ENCODE measurements around the gene BEGAIN. TPM values are rescaled to one million over a fixed set of nuclear protein-coding genes. Genes with fewer than 3 reads are reported as not detected.

Gene BEGAIN
- total and polyA plus RNA-seq, 9 of the 15 experiments (the other 6 are each of a cell fraction or from before 2014, with no cell fraction given): 0.07 to 0.68 (median 0.55) TPM; not detected in 3

GRCh38 chr14:100556140-100556475 lies 31.1 kb downstream of the BEGAIN start:
- TF ChIP-seq TCF3 (CRISPR knock-in tag; IDR thresholded peaks at IDR 0.05) (peak; percentile 18; the same call in 1 of the 2 replicates), ZNF165 (CRISPR knock-in tag; IDR thresholded peaks at IDR 0.05; ENCODE audit: borderline replicate concordance) (no peak)
- in situ Hi-C loops (cut with MboI): no loop called here

DNA sequence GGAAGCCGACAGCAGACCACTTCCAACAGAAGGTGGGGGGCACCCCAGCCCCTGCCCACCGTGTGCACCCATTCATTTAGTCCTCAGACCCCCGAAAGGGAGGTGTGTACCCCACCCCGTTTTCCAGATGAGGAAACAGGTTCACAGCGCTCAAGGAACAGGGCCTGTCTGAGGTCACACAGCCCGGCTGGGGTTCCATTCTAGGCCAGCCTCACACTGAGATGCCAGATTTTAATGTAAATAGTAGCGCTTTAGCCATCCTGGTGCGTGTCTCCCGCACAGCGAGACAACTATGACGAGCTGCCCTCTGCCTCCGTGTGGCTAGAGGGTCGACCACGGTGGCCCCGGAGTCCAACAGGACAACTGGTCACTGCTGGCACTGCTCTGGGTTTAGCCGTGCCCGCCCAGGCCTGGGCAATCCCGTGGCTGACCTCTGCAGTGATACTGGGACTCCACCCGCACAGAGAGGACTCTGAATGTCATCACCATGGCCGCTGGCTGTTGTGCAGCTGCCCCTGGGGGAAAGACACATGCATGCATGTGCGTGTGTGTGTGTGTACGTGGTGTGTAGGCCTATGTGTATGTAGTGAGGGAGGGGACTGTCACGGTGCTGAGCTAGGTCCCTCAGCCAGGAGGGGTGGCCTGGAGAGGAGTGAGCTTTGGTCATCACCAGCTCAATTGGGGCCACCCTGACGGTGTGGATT lies 31.6 kb downstream of the BEGAIN start:
- Histone ChIP-seq H4K20me1 (replicated peaks; ENCODE audit: control insufficient read depth, insufficient read depth, low read length) (no peaks in the 10 kb centered on the region; the same call in 1 of the 2 replicates), H3K9me1 (ENCODE audit: control insufficient read depth, insufficient read depth, low read length) (no peaks in the 10 kb centered on the region), H2AFZ (ENCODE audit: low read depth, low read length) (no peak overlapping the region), H3K27ac (ENCODE audit: extremely low read depth, low read depth, low read length) (no peak overlapping the region), H3K4me3 (no peak overlapping the region), H3K36me3 (ENCODE audit: control insufficient read depth, insufficient read depth, low read length) (no peaks in the 10 kb centered on the region), H3K4me1 (replicated peaks in 1 of 2; ENCODE audit: control insufficient read depth in 2 of 2, insufficient read depth in 2 of 2, low read length in 2 of 2) (peaks cover 5 to 46% of the 10 kb centered on the region in 2 experiments), H3K27me3 (ENCODE audit: control insufficient read depth in 2 of 2, insufficient read depth in 2 of 2, low read length in 2 of 2) (peaks cover 4 to 35% of the 10 kb centered on the region in 2 experiments; a peak in 4 of 5 replicates), H3K79me2 (ENCODE audit: control insufficient read depth, insufficient read depth, low read length) (no peaks in the 10 kb centered on the region), H3K9me3 (replicated peaks; ENCODE audit: control insufficient read depth, insufficient read depth, low read depth, low read length) (no peaks in the 10 kb centered on the region), H3K4me2 (ENCODE audit: insufficient read depth, low read length) (no peak overlapping the region), H3K9ac (ENCODE audit: insufficient read depth in 1 of 2, low read depth in 2 of 2, low read length in 2 of 2) (0 out of 4 replicates have a peak overlapping the region, but pooled peaks of 1 of the 2 experiments have one; percentile 26)
- FAIRE-seq (no peak), ATAC-seq (no peak), DNase-seq (ENCODE audit: extremely low read depth in 1 of 4, low spot score in 3 of 4) (no peak)
- POLR2A ChIA-PET: no interaction called here
- in situ Hi-C loops (cut with MboI) (no loop called here), intact Hi-C loops (cut with micrococcal nuclease) (no loop called here)
- WGBS (ENCODE audit: insufficient coverage, low coverage, missing lambda C conversion rate): 34% methylated on average over 22 of the region's 24 CpGs
- no TSS peak for BruUV-seq (replicated peaks)
- CTCF ChIA-PET (ENCODE audit: low intra/inter-chr PET ratio): no interaction called here
- TF ChIP-seq KDM1A (IDR thresholded peaks at IDR 0.05) (no peak), PRPF4 (IDR thresholded peaks at IDR 0.05; ENCODE audit: insufficient read depth, low read depth, low read length, poor library complexity, severe bottlenecking) (no peak), ZNF766 (CRISPR knock-in tag; conservative IDR thresholded peaks at IDR 0.05) (no peak), CXXC5 (CRISPR knock-in tag; IDR thresholded peaks at IDR 0.05) (no peak), HDAC8 (tag; IDR thresholded peaks at IDR 0.05) (no peak), ZNF232 (CRISPR knock-in tag; IDR thresholded peaks at IDR 0.05) (no peak)

More at GRCh38 chr14:100556140-100556475, 31.1 kb downstream of the BEGAIN start:
- Histone ChIP-seq H3K9me3 (replicated peaks; ENCODE audit: control insufficient read depth, insufficient read depth, low read depth, low read length) (no peaks in the 10 kb centered on the region), H3K9me1 (ENCODE audit: control insufficient read depth, insufficient read depth, low read length) (no peaks in the 10 kb centered on the region), H3K4me2 (ENCODE audit: insufficient read depth, low read length) (no peak overlapping the region), H3K27me3 (ENCODE audit: control insufficient read depth in 2 of 2, insufficient read depth in 2 of 2, low read length in 2 of 2) (peaks cover 4 to 37% of the 10 kb centered on the region in 2 experiments; a peak in 4 of 5 replicates), H3K36me3 (ENCODE audit: control insufficient read depth, insufficient read depth, low read length) (no peaks in the 10 kb centered on the region), H3K27ac (ENCODE audit: extremely low read depth, low read depth, low read length) (no peak overlapping the region), H4K20me1 (replicated peaks; ENCODE audit: control insufficient read depth, insufficient read depth, low read length) (no peaks in the 10 kb centered on the region; the same call in 1 of the 2 replicates), H3K9ac (ENCODE audit: insufficient read depth in 1 of 2, low read depth in 2 of 2, low read length in 2 of 2) (0 out of 4 replicates have a peak overlapping the region, but pooled peaks of 1 of the 2 experiments have one; percentile 26), H3K4me3 (no peak overlapping the region), H3K4me1 (replicated peaks in 1 of 2; ENCODE audit: control insufficient read depth in 2 of 2, insufficient read depth in 2 of 2, low read length in 2 of 2) (peaks cover 5 to 51% of the 10 kb centered on the region in 2 experiments), H3K79me2 (ENCODE audit: control insufficient read depth, insufficient read depth, low read length) (no peaks in the 10 kb centered on the region), H2AFZ (ENCODE audit: low read depth, low read length) (no peak overlapping the region)
- intact Hi-C loops (cut with micrococcal nuclease): no loop called here
- FAIRE-seq (no peak), DNase-seq (ENCODE audit: extremely low read depth in 1 of 4, low spot score in 3 of 4) (peak in 2 of 4 experiments; percentile 20 to 31), ATAC-seq (no peak)
- ChIA-PET POLR2A (no interaction called here), CTCF (ENCODE audit: low intra/inter-chr PET ratio) (no interaction called here)
- BruUV-seq (replicated peaks): no TSS peak
- 18% methylated on average over 3 of the region's 12 CpGs for WGBS (ENCODE audit: insufficient coverage, low coverage, missing lambda C conversion rate)

All from K562 (cell line).